GM12875 (cell line): Measurements from ENCODE around the gene BCAS3.

ENCODE experiments used
- H3K4me3 ChIP-seq: one replicate; pipeline ENCODE4 v1.5.1; 2011; ENCODE audit warnings: low read depth, low read length, control low read depth
- CTCF ChIP-seq: IDR thresholded peaks from 2 replicates; pipeline ENCODE4 v1.5.1; 2011; ENCODE audit warnings: low read depth, mild to moderate bottlenecking, control low read depth, inconsistent platforms, low read length, moderate library complexity, borderline replicate concordance; ENCODE audit not compliant: insufficient read depth

The BCAS3 gene

GRCh38 chr17:60939318-60939717 lies 261.7 kb downstream of the BCAS3 start:
- no peak for TF ChIP-seq CTCF
- no peak overlapping the region for H3K4me3 ChIP-seq

GRCh38 chr17:60941028-60941427 lies 263.4 kb downstream of the BCAS3 start:
- TF ChIP-seq CTCF: no peak

GRCh38 chr17:60941571-60941970 lies 263.9 kb downstream of the BCAS3 start:
- no peak for TF ChIP-seq CTCF
- H3K4me3 ChIP-seq: no peak overlapping the region

More at GRCh38 chr17:60941028-60941427, 263.4 kb downstream of the BCAS3 start:
- H3K4me3 ChIP-seq: no peak overlapping the region

GRCh38 chr17:60944751-60945150 lies 267.1 kb downstream of the BCAS3 start:
- no peak for TF ChIP-seq CTCF
- H3K4me3 ChIP-seq: no peak overlapping the region

- H3K4me3 ChIP-seq: no peak overlapping the region
- TF ChIP-seq CTCF: no peak
Measured at GRCh38 chr17:60947100-60947499, 269.4 kb downstream of the BCAS3 start.

GRCh38 chr17:60947543-60947942 lies 269.9 kb downstream of the BCAS3 start:
- no peak overlapping the region for H3K4me3 ChIP-seq
- TF ChIP-seq CTCF: no peak

- H3K4me3 ChIP-seq: no peak overlapping the region
- TF ChIP-seq CTCF: no peak
Measured at GRCh38 chr17:60952747-60953146, 275.1 kb downstream of the BCAS3 start.
